Hippocampal formation (tissue), 2 donors: ENCODE measurements around the gene KCNK3.
"Not testable (repeated sequence)": the region's sequence is repeated elsewhere in the genome, so short reads cannot be mapped to it uniquely, and the experiment has no call there.

Experiments
- DNase-seq, 2 donors: peaks; one replicate each; lab custom pipeline; 2025; lab: John Stamatoyannopoulos, UW

Gene KCNK3

DNA sequence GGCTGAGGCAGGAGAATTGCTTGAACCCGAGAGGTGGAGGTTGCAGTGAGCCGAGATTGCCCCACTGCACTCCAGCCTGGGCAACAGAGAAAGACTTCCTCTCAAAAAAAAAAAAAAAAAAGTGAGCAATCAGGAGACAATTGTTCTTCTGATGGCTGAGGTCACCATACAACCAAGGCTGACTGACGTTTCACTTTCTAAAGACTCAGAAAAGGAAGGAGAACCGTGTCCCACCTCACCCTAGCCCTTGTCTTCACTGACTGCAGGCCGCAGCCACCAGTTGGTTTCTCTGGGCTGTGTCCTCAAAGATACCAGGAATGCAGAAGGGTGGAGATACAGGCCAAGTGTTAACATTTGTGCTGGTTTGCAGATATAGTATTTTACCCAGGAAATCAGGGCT, 63.8 kb downstream of the KCNK3 start:
- DNase-seq: no peak

GRCh38 chr2:26757873-26758789, 65.6 kb downstream of the KCNK3 start:
- DNase-seq: no peak

GRCh38 chr2:26758790-26759321, 66.3 kb downstream of the KCNK3 start:
- DNase-seq: no peak

- DNase-seq: no peak
Observed at GRCh38 chr2:26759845-26760244, 67.3 kb downstream of the KCNK3 start.

GRCh38 chr2:26760991-26761390, 68.5 kb downstream of the KCNK3 start:
- DNase-seq: not testable (repeated sequence)

GRCh38 chr2:26763019-26763418, 70.5 kb downstream of the KCNK3 start:
- DNase-seq: no peak

DNA sequence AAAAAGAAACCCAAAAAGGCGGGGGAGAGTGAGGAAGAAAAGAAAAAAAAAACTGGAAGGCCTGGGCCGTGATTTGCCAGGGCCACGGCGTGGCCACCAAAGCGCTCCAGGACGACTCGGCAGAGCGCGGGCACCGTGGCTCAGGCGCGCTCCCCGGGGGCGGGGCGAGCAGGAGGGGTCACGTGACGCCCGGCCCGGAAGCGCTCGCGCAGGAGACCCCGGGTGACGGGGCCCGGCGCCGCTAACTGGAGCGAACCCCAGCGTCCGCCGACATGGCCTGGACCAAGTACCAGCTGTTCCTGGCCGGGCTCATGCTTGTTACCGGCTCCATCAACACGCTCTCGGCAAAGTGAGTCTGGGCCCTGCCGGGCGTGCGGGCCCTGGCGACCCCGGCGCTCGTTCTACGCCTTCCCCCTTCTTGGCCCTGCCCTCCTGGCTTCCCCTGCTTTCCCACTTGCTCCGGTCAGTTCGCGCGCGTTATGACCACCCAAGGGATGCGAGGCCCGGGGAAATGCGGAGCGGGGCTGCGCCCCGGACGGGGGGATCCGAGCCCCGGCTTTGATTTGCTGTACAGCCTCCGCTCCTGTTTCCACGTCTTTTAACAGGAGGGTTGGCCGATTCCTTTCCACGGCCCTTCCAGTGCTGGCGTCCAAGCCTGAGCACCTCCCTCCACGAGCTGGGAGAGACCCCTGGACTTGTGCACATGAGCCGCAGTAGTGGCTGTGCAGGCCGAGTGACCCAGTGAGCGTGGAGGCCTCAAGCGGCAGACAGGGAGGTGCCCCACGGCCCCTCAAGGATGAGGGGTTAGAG, 71.8 kb downstream of the KCNK3 start, which contains the start of gene SLC35F6:
Gene SLC35F6 (plus strand): TSS at position 207 of the 810 bp plus-strand sequence. CDS start 66 bp downstream, at position 273.
- peak; percentile 60 to 67 for DNase-seq

DNA sequence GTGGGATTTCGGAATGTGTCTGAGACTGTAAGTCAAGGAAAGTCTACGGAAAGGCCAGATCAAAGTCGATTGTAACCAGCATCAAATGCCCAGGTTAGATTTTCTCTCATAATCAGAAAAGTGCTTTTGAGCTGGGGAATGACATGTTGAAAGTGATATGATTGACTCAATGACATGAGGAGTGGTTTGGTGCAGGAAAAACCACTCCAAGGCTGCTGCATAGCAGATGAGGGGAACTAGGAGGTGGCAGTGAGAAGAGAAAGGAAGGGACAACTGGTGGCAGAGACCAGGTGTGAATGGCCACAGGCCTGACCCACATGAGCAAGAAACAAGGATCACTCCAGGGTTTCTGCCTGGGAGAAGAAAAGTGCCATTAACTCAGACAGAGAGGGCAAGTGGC, 72.4 kb downstream of the KCNK3 start:
- DNase-seq: no peak

GRCh38 chr2:26765475-26766200, 73.1 kb downstream of the KCNK3 start:
- DNase-seq: no peak

- DNase-seq: no peak
Observed at GRCh38 chr2:26767129-26767528, 74.6 kb downstream of the KCNK3 start.

GRCh38 chr2:26767894-26768487, 75.5 kb downstream of the KCNK3 start:
- no peak for DNase-seq

- DNase-seq: no peak
Observed at GRCh38 chr2:26768759-26769088, 76.2 kb downstream of the KCNK3 start.

GRCh38 chr2:26769089-26769761, 76.7 kb downstream of the KCNK3 start:
- DNase-seq: peak in 1 of 2 donors; percentile 56

- peak; percentile 56 to 61 for DNase-seq
Observed at GRCh38 chr2:26770986-26771586, 78.6 kb downstream of the KCNK3 start.

- peak; percentile 71 to 78 for DNase-seq
Observed at GRCh38 chr2:26772064-26773001, 79.8 kb downstream of the KCNK3 start.

- DNase-seq: no peak
Observed at GRCh38 chr2:26776195-26776800, 83.8 kb downstream of the KCNK3 start.

DNA sequence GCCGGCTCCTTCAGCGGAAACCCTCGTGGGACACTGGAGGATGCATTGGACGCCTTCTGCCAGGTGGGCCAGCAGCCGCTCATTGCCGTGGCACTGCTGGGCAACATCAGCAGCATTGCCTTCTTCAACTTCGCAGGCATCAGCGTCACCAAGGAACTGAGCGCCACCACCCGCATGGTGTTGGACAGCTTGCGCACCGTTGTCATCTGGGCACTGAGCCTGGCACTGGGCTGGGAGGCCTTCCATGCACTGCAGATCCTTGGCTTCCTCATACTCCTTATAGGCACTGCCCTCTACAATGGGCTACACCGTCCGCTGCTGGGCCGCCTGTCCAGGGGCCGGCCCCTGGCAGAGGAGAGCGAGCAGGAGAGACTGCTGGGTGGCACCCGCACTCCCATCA, 85.6 kb downstream of the KCNK3 start:
- no peak for DNase-seq

DNA sequence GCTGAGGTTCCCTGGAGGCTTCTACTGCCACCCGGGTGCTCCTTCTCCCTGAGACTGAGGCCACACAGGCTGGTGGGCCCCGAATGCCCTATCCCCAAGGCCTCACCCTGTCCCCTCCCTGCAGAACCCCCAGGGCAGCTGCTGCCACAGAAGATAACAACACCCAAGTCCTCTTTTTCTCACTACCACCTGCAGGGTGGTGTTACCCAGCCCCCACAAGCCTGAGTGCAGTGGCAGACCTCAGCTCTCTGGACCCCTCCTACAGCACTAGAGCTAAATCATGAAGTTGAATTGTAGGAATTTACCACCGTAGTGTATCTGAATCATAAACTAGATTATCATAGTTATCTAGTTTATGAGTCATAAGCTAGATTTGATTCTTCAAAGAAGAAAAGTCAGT, 86.0 kb downstream of the KCNK3 start:
- no peak for DNase-seq

DNA sequence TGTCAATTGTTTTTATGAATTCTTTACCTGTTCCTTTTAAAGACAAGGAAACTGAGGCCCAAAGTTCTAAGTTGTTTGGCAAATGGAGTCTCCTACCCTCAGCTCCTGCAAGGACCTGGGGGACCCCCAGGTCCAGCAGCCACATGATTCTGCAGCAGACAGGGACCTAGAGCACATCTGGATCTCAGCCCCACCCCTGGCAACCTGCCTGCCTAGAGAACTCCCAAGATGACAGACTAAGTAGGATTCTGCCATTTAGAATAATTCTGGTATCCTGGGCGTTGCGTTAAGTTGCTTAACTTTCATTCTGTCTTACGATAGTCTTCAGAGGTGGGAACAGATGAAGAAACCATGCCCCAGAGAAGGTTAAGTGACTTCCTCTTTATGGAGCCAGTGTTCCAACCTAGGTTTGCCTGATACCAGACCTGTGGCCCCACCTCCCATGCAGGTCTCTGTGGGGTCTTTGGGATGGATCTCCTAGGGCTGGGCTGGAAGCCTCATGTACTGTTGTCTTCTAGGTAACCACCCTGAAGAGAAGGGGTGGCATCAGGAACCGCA, 87.8 kb downstream of the KCNK3 start:
- no peak for DNase-seq
